Posterior vena cava (tissue), 2 donors: ENCODE measurements around the gene DENND5B. TPM values are rescaled to one million over a fixed set of nuclear protein-coding genes. Genes with fewer than 3 reads are reported as not detected.
"Not testable (repeated sequence)": the region's sequence is repeated elsewhere in the genome, so short reads cannot be mapped to it uniquely, and the experiment has no call there.

ENCODE experiments used
- DNase-seq: peaks from one replicate; pipeline ENCODE4 v3.0.0-alpha.2; 2020; ENCODE audit warnings: low spot score
- intact Hi-C, 2 donors: fragments of 100-400 bp; cut with DNase I; formaldehyde crosslinking; loops; one replicate each; pipeline versions ENCODE4 v1.14.1 to v1.14.2; 2022 to 2023
- total RNA-seq, 2 donors: library from RNA; stranded (reverse); fragmentation: NEBNext Ultra II Directional; extraction: Animal tissue kit (Norgen Biotek cat#: 25700); gene quantifications; one replicate each; pipeline ENCODE4 v1.2.1, GENCODE V29; 2021
- donor health status: DM: yes; HTN: yes; CAD: no.
- donor health status: DM: yes; HTN: yes; CAD: no.

The DENND5B gene
- total RNA-seq, 2 donors from 2014 or later, result 13.1 to 19.7 TPM

DNA sequence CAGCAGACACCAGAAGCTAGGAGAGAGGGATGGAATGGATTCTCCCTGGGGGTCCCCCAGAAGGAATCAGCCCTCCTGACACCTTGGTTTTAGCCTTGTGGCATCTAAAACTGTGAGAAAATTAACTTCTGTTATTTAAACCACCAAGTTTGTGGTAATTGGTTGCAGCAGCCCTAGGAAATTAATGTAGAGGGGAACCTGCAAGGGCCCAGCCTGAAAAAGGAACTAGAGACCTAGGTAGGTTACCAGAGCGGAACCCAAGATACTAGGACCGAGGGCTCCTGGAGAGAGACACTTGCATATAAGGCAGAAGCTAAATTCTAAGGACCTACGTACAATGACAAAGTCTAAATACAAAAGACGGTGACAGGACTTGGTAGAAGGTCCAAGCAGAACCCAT, 8.1 kb upstream of the DENND5B start:
- intact Hi-C loops, result no loop called here
- DNase-seq, result no peak

DNA sequence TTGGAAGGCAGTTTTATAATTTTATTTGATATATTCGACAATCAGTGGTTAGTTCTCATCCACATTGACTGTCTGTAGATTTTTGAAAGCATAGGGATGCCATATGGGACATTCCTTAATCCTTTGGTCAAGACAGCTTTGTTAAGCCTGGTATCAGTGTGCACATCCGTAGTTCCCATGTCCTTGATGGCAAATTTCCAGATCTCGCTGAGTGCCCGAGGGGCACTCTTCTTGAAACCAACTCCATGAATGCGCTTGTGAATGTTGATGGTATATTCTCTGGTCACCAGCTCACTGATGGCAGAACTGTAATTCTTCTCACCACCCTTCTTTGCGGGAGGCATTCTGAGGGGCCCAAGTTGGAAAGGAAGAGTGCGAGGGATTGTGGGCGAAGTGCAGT, 6.1 kb upstream of the DENND5B start:
- DNase-seq, result no peak
- intact Hi-C loops, result no loop called here

DNA sequence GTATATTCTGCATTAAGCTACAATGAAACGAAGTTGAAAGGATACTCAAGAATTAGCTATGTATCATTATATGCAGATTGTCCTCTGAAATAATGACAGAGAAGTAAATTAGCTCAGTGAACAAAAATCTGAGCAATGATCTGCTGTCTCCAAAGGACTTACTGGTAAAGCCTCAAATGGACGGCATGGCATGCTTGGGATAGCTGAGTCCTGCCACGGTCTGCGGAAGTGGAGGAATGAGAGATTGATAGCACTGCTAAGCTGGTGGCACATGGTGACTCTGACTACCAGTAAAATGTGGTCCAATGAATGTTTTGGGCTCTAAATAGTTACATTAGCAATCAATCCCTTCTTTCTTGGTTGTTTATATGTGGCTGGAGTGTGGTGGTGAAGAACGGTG, 3.7 kb upstream of the DENND5B start:
- DNase-seq, result no peak
- intact Hi-C loops, result no loop called here

DNA sequence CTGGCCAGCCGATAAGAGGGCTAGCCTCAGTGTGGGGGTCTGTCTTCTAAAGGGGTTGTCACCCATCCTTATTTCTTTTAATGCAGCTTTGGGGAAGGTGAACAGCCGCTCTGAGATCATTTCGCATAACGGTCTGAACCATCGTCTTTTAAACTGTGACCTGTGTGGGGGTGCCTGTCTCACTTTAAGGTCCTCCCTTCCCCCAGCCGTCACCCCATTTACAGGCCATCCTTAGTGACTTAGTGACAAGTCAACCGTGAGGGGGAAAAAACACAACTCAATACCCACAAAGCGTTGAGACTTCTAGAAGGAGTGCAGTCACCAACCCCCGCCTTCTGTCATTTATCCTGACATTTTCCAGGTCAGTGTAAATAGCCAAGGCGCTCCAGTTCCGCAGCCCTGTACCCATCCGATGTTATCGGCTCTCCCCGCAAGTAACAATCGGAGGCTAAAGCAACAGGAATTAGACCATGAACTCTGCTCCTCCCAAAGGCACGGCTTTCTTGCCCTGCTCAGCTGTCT, 505 bp upstream of the DENND5B start:
- intact Hi-C loops, result no loop called here
- DNase-seq, result no peak

DNA sequence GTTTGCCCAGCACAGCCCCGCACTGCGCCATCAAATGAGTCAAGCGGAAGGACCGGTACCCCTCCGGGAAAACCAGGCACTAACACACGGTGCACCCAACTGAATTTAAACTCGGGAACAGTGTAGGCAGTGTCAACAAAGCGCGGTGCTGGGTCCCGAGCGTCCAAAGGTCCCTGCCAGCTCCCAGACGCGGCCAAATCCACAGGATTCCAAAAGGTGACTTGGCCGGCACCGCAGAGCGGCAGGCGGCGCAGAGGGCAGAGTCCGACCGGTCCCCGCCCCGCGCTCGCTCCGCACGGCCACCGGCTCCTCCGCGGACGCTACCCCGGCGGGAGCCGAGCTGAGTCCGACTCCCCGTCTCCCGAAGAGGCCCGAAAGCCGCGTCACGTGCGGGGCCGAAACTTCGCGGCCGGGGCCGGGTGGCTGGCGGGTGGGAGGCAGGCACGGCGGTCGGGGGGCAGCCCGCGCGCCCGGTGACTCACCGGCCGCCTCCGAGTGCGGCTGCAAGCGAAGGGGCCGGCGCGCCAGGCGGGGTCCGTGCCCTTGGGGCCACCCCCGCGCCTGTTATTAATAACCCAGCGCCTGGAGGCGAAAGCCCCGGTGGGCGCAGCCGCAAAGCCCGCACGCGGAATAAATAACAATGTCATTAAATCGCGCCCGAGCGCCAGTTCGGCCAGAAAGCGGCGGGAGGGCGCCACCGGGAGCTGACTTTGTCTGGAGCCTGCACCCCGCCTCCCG, 863 bp downstream of the DENND5B start:
- peak; percentile 86 for DNase-seq
- intact Hi-C loops, result no loop called here

DNA sequence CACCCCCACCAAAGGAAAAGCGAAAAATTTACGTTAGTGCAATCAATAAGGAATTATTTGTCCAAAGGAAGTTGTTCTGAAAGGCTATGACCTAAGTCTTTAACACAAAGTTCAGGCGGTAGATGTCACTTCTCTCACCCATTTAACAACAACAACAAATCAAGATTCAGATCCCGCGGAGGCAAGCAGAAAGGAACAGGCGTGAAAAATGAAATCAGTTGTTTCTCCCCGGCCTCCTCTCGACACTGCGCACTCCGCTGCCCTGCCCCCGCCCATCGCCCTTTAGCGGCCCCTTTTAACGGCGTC, 1.4 kb downstream of the DENND5B start:
- intact Hi-C loops, result no loop called here
- peak; percentile 92 for DNase-seq

DNA sequence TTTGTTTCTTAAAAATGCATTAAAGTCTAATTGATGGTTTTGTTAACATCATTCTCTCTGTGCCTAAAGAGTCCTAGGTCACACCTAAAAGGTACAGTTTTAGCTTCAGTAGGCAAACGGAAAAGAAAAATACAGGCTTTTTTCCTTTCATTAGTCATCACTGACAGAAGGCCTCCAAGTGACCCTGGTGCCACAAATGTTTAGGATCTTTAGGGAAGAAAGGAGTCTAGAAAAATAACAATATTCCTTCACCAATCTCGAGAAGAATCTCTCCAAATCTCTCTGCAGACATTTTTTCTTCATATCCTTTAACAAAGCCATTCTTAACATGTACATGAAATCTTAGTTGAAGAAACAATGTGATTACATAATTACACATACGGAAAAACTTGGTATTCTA, 2.0 kb downstream of the DENND5B start:
- intact Hi-C loops, result no loop called here
- DNase-seq, result no peak

DNA sequence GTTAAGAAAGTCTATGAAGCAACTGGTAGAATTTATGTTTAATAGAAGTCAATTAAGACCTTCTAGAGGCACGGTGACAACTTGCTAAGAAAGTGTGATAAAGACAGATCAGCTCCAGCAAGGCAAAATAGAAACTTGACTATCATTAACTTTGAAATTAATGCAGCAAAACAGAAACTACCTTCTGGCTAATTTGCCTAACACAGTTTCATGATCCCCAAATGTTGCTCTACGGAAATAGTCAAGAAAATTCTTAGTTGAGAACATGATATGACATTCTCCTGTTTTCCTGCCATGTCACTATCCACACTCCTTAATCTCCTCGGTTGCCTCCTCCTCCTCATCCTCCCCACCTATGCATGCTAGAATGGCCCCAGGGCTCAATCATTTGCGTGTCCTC, 4.2 kb downstream of the DENND5B start:
- DNase-seq, result no peak
- intact Hi-C loops, result no loop called here

DNA sequence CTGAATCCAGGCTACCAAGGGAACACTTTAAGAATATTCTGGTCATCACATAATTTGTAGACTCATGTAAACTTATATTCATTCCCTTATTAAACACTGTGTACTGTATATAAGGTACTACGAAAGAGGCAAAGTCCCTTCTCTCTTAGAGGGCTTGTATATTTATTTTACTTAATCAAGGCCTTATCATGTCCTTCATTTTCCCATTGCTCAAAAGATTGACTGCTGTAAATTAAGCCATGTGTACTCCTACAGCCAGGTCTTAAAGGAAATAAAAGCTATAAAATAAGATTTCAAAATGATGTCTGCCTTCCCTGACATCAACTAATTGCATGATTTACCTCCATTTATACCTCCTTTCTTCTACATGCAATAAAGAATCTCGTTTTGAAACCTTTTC, 5.0 kb downstream of the DENND5B start:
- DNase-seq, result no peak
- intact Hi-C loops, result no loop called here

DNA sequence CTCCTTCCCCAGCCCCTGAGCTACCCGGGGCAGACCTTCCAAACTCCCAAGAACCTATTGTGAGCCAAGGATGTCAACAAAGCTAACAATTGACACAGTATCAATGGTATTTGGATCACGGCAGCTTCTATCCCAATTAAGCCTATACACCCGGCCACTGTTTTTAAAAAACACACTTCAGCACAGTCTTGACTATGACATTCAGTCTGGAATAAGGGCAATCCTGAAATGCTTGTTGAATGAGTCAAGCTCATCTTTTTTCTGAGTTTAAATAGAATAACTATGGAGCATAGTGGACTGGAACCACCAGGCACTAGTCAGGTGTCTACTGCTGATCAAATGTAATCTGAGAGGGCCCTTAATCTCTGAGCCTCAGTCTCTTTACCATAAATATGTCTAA, 5.7 kb downstream of the DENND5B start:
- DNase-seq, result no peak
- intact Hi-C loops, result no loop called here

DNA sequence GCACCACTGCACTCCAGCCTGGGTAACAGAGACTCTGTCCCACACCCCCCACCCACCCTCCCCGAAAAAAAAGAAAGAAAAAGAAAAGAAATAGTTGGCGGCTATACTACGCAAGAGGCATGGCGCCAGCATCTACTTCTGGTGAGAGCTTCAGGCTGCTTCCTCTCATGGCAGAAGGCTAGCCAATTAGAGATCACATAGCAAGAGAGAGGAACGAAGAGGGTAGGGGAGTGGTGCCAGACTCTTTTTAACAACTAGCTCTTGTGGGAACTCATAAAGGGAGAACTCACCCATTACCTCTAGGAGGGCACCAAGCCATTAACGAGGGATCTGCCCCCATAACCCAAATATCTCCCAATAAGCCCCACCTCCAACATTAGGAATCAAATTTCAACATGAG, 6.2 kb downstream of the DENND5B start:
- intact Hi-C loops, result no loop called here

DNA sequence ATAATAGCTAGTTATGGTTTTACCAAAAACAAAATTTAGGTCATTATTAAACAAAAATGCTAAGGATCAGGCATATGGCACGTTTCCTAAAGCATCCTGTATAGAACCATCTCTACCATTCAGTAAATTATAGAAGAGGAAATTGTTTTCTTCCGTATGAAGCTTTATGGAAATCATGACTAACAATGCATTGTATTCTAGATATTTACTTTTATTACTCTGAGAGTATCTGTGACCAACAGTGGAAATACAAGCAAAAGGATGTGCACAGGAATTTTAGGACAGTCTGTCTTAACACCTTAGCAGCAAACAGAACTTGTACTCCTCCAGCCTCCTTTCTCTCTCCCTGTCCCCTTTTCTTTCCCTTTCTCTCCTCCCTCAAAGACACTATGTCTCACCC, 7.1 kb downstream of the DENND5B start:
- no peak for DNase-seq
- intact Hi-C loops, result no loop called here

More for the DNA sequence above, 6.2 kb downstream of the DENND5B start:
- no peak for DNase-seq

DNA sequence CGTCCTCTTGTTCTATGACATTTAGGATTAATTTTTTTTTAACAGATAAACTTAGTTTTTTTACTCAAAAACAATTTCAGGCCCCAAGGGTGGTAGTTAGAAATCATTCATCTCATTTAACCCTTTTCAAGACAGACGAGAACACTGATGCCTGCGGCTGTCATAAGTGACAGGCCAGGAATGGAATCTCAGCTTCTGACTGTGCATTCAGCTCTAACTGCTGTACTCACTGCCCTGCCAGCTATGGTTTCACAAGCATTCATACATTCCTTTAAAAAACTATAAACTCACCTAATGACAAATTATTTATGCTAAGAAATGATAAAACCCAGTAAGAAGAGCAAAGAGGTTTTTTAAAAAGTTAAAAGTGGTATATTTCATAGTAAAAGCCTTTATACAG, 8.8 kb downstream of the DENND5B start:
- intact Hi-C loops, result no loop called here
- no peak for DNase-seq

DNA sequence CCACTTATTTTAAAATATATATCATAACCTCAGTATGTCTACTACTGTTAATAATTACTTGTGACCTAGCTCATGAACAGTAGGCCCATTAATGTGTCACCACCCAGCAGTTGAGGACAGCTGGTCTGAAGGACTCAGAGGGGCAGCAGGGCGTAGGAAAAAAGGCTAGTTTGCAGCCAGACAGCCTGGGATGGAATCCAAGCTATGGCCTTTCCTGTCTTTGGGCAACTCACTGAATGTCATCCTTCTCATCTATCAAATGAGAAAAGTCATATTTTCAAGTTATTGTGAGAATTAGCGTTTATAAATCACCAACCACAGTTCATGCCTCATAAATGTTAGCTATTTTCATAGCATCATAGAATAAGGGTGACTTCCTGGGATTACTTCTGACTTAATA, 12.3 kb downstream of the DENND5B start:
- no peak for DNase-seq
- intact Hi-C loops, result loop anchor here in 1 of 2 donors (10.0 kb wide), 1 partner anchor 46 kb away; no protein-coding TSS in a partner anchor

DNA sequence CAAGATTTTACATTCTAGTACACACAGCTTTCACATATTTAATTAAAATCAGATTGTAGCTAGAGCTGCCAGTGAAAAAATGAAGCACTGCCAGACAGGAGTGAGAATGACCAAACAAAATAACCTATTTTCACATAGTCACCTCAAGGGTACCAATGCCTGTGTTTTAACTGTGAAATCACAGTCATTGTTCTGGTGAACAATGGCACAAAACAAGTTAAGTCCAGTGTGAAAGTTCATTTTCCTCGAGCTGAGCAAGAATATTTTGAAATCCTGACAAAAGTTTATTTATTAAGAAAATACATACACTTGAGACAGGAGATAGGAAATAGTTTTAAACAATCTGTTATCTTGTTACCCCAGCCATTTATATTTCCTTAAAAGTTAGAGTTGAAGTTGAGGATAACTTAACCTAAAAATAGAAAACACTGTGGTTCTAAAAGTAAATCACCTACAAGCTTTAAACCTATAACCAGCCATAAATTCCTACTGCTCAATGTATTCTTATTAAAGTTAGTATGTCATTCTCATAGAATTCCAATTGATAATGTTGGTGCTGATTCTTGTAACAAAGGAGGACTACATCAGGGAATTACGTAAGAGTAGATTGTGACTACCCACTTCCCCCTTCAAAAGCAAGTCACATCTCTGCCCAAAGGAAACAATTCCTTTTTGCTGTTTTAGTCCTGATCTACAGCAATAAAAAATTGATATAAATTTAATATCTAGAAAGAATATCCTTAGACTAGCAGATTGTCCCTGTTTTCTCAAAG, 15.9 kb downstream of the DENND5B start:
- DNase-seq, result no peak
- intact Hi-C loops, result loop anchor here in 1 of 2 donors (10.0 kb wide), 1 partner anchor 50 kb away; no protein-coding TSS in a partner anchor

DNA sequence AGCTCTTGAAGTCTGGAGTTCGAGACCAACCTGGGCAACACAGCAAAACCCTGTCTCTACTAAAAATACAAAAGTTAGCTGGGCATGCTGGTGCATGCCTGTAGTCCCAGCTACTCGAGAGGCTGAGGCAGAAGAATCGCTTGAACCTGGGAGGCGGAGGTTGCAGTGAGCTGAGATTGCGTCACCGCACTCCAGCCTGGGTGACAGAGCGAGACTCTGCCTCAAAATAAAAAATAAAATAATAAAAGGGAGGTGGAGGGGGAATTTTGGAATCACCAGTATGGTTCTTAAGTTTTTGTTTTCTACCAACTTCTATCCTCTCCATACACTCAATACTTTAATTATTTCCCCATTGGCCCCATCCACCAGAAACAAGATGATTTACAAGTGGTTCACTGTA, 16.6 kb downstream of the DENND5B start:
- not testable (repeated sequence) for DNase-seq

DNA sequence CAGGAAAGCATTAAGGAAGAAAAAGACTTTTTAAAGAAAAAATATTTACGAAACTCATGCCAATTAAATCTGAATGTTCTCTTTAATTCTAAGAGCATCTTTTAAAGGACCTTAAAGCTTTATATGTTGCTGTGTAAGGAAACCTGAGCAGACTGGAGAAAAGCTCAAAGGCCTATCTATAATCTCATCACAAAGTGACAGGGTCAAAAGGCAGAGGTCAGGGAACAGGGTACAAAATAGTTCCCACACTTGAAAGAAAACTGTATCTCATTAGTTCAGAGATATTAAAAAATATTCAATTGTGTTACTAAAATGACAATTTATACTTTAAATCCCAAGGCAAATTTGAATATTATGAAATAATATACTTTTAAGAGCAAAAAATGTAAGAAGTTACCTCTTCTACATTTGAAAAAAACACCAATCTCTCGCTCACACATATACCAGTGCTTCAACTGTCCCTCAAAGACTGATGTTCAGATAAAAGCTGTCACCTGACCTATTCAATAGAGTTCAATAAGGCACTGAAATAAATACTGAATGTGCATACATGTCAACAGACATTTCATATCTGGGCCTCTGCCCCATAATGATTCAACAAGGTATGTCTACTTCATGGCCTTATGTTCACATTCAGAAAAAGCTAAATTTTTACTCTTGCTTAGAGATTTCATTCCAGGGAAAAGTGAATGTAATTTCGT, 17.9 kb downstream of the DENND5B start:
- intact Hi-C loops, result loop anchor here in 1 of 2 donors (10.0 kb wide), 1 partner anchor 52 kb away; no protein-coding TSS in a partner anchor
- no peak for DNase-seq

More for the DNA sequence above, 16.6 kb downstream of the DENND5B start:
- intact Hi-C loops, result loop anchor here in 1 of 2 donors (10.0 kb wide), 1 partner anchor 50 kb away; no protein-coding TSS in a partner anchor

DNA sequence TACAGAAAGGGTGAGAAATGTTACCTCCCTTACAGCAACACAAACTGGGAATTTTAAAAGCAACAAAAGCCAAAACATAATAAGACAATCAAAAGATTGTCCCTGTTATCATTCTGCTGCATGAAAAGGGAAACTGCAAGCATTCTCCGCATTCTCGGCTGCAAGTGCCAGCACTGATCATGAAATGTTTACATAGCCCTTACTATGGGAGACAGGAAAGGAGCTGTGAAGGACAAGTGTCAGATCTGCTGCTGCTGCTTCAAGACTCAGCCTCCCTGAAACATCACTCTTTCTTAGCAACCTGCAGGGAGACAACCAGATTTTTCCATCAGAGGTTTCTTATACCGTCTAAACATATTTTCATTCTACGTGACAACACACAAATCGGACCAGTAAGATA, 20.1 kb downstream of the DENND5B start:
- intact Hi-C loops, result loop anchor here in 1 of 2 donors (10.0 kb wide), 1 partner anchor 54 kb away; no protein-coding TSS in a partner anchor
- DNase-seq, result no peak

DNA sequence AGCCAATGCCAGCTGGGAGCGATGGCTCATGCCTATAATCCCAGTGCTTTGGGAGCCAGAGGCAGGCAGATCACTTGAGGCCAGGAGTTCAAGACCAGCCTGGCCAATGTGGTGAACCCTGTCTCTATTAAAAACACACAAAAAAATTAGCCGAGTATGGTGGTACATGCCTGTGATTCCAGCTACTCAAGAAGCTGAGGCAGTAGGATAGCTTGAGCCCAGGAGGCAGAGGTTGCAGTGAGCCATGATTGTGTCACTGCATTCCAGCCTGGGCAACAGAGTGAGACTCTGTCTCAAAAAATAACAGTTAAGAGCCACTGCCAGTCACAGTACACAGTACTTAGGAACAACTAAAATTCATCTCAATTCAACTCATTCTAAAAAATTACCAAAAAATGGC, 21.4 kb downstream of the DENND5B start:
- DNase-seq, intact Hi-C loops: not testable (repeated sequence)

DNA sequence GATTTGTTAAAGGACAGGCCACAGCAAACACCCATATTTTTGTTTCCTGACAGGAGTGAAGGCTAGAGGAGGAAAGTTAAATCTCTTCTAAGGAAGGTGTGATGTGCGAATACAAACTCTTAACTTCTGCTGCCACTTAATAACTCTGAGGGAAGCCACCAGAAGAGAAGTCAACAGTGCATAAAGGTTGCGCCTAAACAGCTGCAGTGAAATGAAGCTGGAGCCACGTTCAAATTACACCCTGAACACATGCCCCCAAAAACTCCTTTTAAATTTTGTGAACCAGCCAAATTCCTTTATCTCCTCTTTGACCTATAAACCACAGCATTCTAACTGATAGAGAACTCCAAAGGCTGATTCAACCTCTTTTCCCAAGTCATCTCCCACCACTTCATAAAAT, 22.4 kb downstream of the DENND5B start:
- no peak for DNase-seq
- intact Hi-C loops, result no loop called here
